ENCODE measurements around the gene SPIC. TPM values are rescaled to one million over a fixed set of nuclear protein-coding genes. Genes with fewer than 3 reads are reported as not detected.

SPIC gene
- total RNA-seq, 1 experiment from 2014 or later = not detected

DNA sequence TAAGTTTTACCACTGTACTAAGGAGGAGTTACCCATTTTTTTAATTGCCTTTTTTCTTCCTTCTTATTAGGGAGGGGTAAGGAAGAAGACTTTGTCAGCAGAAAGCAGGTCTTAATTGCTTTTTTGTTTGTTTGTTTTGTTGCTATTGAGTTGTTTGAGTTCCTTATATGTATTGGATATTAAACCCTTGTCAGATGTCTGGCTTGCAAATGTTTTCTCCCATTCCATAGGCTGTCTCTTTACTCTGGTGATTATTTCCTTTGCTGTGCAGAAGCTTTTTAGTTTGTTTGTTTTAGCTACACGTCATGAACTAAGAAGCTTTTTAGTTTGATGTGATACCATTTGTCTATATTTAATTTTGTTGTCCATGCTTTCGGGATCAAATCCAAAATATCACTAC, 13.3 kb downstream of the SPIC start:
- no peak overlapping the region for H3K23ac ChIP-seq (ENCODE audit: insufficient read length, low read depth, low read length)
- no peak overlapping the region for H3K4ac ChIP-seq (ENCODE audit: low read depth, low read length)
- no peak overlapping the region for H2AFZ ChIP-seq (ENCODE audit: low read length)
- no peak overlapping the region for H4K91ac ChIP-seq (ENCODE audit: insufficient read length, low read depth, low read length)
- no peak overlapping the region for H3K27ac ChIP-seq (ENCODE audit: insufficient read length, low read depth, low read length)
- H4K8ac ChIP-seq (replicated peaks; ENCODE audit: insufficient read length, low read depth, low read length) = no peak overlapping the region
- no peak overlapping the region for H3K18ac ChIP-seq (ENCODE audit: insufficient read length, low read depth, low read length)
- H2BK120ac ChIP-seq (ENCODE audit: low read depth, low read length, poor library complexity, severe bottlenecking) = no peak overlapping the region
- Mint-ChIP-seq H3K36me3 (ENCODE audit: insufficient read depth in 1 of 3, low read depth in 3 of 3) (no peaks in the 10 kb centered on the region), H3K27ac (no peak overlapping the region), H3K4me3 (no peak overlapping the region), H3K4me1 (no peaks in the 10 kb centered on the region), H3K27me3 (ENCODE audit: low read depth) (no peaks in the 10 kb centered on the region), H3K9me3 (no peaks in the 10 kb centered on the region)
- H3K9me3 ChIP-seq (ENCODE audit: control insufficient read depth, low read depth, low read length) = no peaks in the 10 kb centered on the region
- H2BK15ac ChIP-seq (ENCODE audit: low read depth, low read length) = no peak overlapping the region
- no peak overlapping the region for H2BK12ac ChIP-seq (ENCODE audit: insufficient read length, low read depth, low read length)
- H4K5ac ChIP-seq (ENCODE audit: insufficient read length, low read depth, low read length) = no peak overlapping the region
- H3T11ph ChIP-seq (ENCODE audit: low read length) = no peak overlapping the region
- H3K23me2 ChIP-seq (ENCODE audit: insufficient read length, low read depth, low read length, poor library complexity, severe bottlenecking) = no peaks in the 10 kb centered on the region
- no peaks in the 10 kb centered on the region for H3K79me1 ChIP-seq (ENCODE audit: insufficient read depth, low read depth, low read length, poor library complexity, severe bottlenecking)
- no peak for TF ChIP-seq CTCF (conservative IDR thresholded peaks at IDR 0.05)
- H3K56ac ChIP-seq (ENCODE audit: insufficient read length, low read depth, low read length) = no peak overlapping the region
- WGBS (ENCODE audit: extremely low coverage, insufficient read length, low lambda C conversion rate) = no CpG with 5 or more reads among the region's 2 CpGs
- H3K79me2 ChIP-seq (ENCODE audit: insufficient read depth, low read length) = no peaks in the 10 kb centered on the region
- no peak for DNase-seq
- no peaks in the 10 kb centered on the region for H3K27me3 ChIP-seq (ENCODE audit: insufficient read depth, low read length)
- H3K4me1 ChIP-seq (ENCODE audit: insufficient read depth, low read length) = no peaks in the 10 kb centered on the region
- no peak overlapping the region for H2BK5ac ChIP-seq (ENCODE audit: insufficient read length, low read length)
- no peak overlapping the region for H2BK20ac ChIP-seq (ENCODE audit: low read depth, low read length, poor library complexity, severe bottlenecking)
- H3K14ac ChIP-seq (ENCODE audit: insufficient read depth, low read length) = no peak overlapping the region
- H3K9ac ChIP-seq (ENCODE audit: extremely low read depth, insufficient read length, low read length) = no peak overlapping the region
- H3K4me2 ChIP-seq (ENCODE audit: insufficient read depth, insufficient read length, low read length) = no peak overlapping the region
- no peaks in the 10 kb centered on the region for H4K20me1 ChIP-seq (ENCODE audit: control insufficient read depth, insufficient read depth, insufficient read length)
- H2AK5ac ChIP-seq (ENCODE audit: insufficient read length, low read length) = no peak overlapping the region
